SJSA1 (cell line): ENCODE measurements around the gene MATR3. TPM values are rescaled to one million over a fixed set of nuclear protein-coding genes. Genes with fewer than 3 reads are reported as not detected.

ENCODE experiments used
- total RNA-seq: library from RNA; depleted of rRNA; stranded (reverse); fragments of >200 nt; shearing (Covaris generic); gene quantifications from 2 replicates; pipeline ENCODE4 v1.2.3, GENCODE V29; 2014; rRNA removed

Gene MATR3
- total RNA-seq, 1 experiment from 2014 or later, result 470 TPM

Other genes with a start within 250 kb of the MATR3 start
- gene SIL1, start 95.4 kb upstream of the MATR3 start, total RNA-seq, result 42.5 and 58.2 TPM in 2 replicates
- 107 and 119 TPM in 2 replicates for gene PAIP2, start 48.1 kb downstream of the MATR3 start, total RNA-seq
- gene SLC23A1, start 89.6 kb downstream of the MATR3 start, total RNA-seq, result not detected in 2 replicates
- gene MZB1, start 96.2 kb downstream of the MATR3 start, total RNA-seq, result not detected in 2 replicates
- gene PROB1, start 101.4 kb downstream of the MATR3 start, total RNA-seq, result 0.25 and 0.58 TPM in 2 replicates
- gene SPATA24, start 110.3 kb downstream of the MATR3 start, total RNA-seq, result 4.0 and 8.5 TPM in 2 replicates
- gene DNAJC18, start 145.8 kb downstream of the MATR3 start, total RNA-seq, result 4.7 and 12.1 TPM in 2 replicates
- gene ECSCR, start 169.0 kb downstream of the MATR3 start, total RNA-seq, result 0.53 and 1.2 TPM in 2 replicates
- gene SMIM33, start 177.3 kb downstream of the MATR3 start, total RNA-seq, result not detected in 2 replicates
- 46.6 and 49.2 TPM in 2 replicates for gene STING1, start 189.0 kb downstream of the MATR3 start, total RNA-seq